Keratinocyte (primary cell): ENCODE data around the gene WDR17. TPM values are rescaled to one million over a fixed set of nuclear protein-coding genes. Genes with fewer than 3 reads are reported as not detected.

Experiments used
- DNase-seq: peaks from one replicate; pipeline ENCODE4 v3.0.0-alpha.2; 2011; ENCODE audit warnings: low read depth, missing footprints, low spot score
- FAIRE-seq: peaks from 2 replicates; lab custom pipeline; 2011; peaks lifted over from hg19 to GRCh38; lab: Jason Lieb, UNC
- H2AFZ ChIP-seq: 2 replicates; pipeline ENCODE4 v1.6.0; 2012; ENCODE audit warnings: low read length, control low read depth, inconsistent platforms; ENCODE audit not compliant: control insufficient read depth
- H3K27ac ChIP-seq: 2 replicates; pipeline ENCODE4 v1.5.1; 2011; ENCODE audit warnings: low read length; ENCODE audit not compliant: control insufficient read depth, insufficient read depth
- H3K27me3 ChIP-seq: 3 replicates; pipeline ENCODE4 v1.6.0; 2011; ENCODE audit warnings: low read length; ENCODE audit not compliant: control insufficient read depth, insufficient read depth; ENCODE audit errors: extremely low read depth
- H3K36me3 ChIP-seq, 2 experiments: 2 replicates in 1 of 2; 3 replicates in 1 of 2; pipeline ENCODE4 v1.5.1; 2011; ENCODE audit warnings: low read length in 2 of 2, mild to moderate bottlenecking in 1 of 2; ENCODE audit not compliant: control insufficient read depth in 2 of 2, insufficient read depth in 2 of 2; ENCODE audit errors: extremely low read depth in 1 of 2
- H3K4me1 ChIP-seq: 3 replicates; pipeline ENCODE4 v1.5.1; 2011; ENCODE audit warnings: low read length; ENCODE audit not compliant: control insufficient read depth, insufficient read depth; ENCODE audit errors: extremely low read depth
- H3K4me2 ChIP-seq: 3 replicates; pipeline ENCODE4 v1.6.0; 2011; ENCODE audit warnings: low read depth, low read length; ENCODE audit not compliant: control insufficient read depth, insufficient read depth; ENCODE audit errors: extremely low read depth
- H3K4me3 ChIP-seq, 3 experiments: fragments of 200-600 bp in 1 of 3; sonication (generic) in 1 of 3; 2 replicates in 2 of 3; 3 replicates in 1 of 3; pipeline ENCODE4 v1.5.1; 2011 to 2016; ENCODE audit warnings: low read length in 3 of 3, mild to moderate bottlenecking in 3 of 3, control low read depth in 2 of 3, inconsistent platforms in 1 of 3, low read depth in 1 of 3, mixed read lengths in 1 of 3, mixed run types in 1 of 3, moderate library complexity in 1 of 3; ENCODE audit not compliant: control insufficient read depth in 2 of 3, insufficient read depth in 2 of 3; ENCODE audit errors: extremely low read depth in 1 of 3
- H3K79me2 ChIP-seq: 2 replicates; pipeline ENCODE4 v1.6.0; 2012; ENCODE audit warnings: low read length; ENCODE audit not compliant: control insufficient read depth, insufficient read depth
- H3K9ac ChIP-seq: 3 replicates; pipeline ENCODE4 v1.6.0; 2011; ENCODE audit warnings: low read length; ENCODE audit not compliant: control insufficient read depth, insufficient read depth; ENCODE audit errors: extremely low read depth
- H3K9me1 ChIP-seq: 3 replicates; pipeline ENCODE4 v1.6.0; 2011; ENCODE audit warnings: low read length; ENCODE audit not compliant: control insufficient read depth, insufficient read depth; ENCODE audit errors: extremely low read depth
- H3K9me3 ChIP-seq: 2 replicates; pipeline ENCODE4 v1.5.1; 2012; ENCODE audit warnings: low read depth, low read length; ENCODE audit not compliant: control insufficient read depth
- H4K20me1 ChIP-seq: 3 replicates; pipeline ENCODE4 v1.6.0; 2011; ENCODE audit warnings: low read length; ENCODE audit not compliant: control insufficient read depth, insufficient read depth; ENCODE audit errors: extremely low read depth
- CTCF ChIP-seq, 3 experiments: IDR thresholded peaks in 1 of 3; conservative IDR thresholded peaks in 1 of 3; optimal IDR thresholded peaks in 1 of 3; 2 replicates in 2 of 3; 3 replicates in 1 of 3; pipeline versions ENCODE3 to v1.5.1; 2011; ENCODE audit warnings: low read length in 3 of 3, mild to moderate bottlenecking in 3 of 3, moderate library complexity in 2 of 3, control low read depth in 1 of 3, inconsistent platforms in 1 of 3; ENCODE audit not compliant: insufficient read depth in 2 of 3; ENCODE audit errors: extremely low read depth in 1 of 3
- EZH2 ChIP-seq: IDR thresholded peaks from one replicate; pipeline ENCODE4 v1.6.1; 2012; ENCODE audit warnings: inconsistent platforms, mild to moderate bottlenecking, low read length, moderate library complexity
- dilution Hi-C: fragments of 300-500 bp; cut with MboI; formaldehyde crosslinking; loops from one replicate; pipeline ENCODE4 v1.7.0; 2020; ENCODE audit warnings: low sequenced_read_pairs; ENCODE audit not compliant: extremely low pct_ligation_motif_present
- polyA plus RNA-seq, 5 experiments: library from polyadenylated mRNA; depleted of rRNA in 3 of 5; stranded (reverse) in 3 of 5; stranded (forward) in 1 of 5; unstranded in 1 of 5; fragments of >200 nt; gene quantifications; 1 replicate in 1 of 5; 2 replicates in 3 of 5; 3 replicates in 1 of 5; pipeline versions ENCODE4 v1.2.1 to v1.2.3, GENCODE V29; 2011 to 2012; ENCODE audit warnings: missing spikeins in 2 of 5, low read depth in 1 of 5, low replicate concordance in 1 of 5

WDR17 gene
- polyA plus RNA-seq, 1 donor (not counting 4 experiments of a cell fraction or from before 2014, with no cell fraction given) = 1.1 TPM

GRCh38 chr4:176090115-176090514 is 24.5 kb downstream of the WDR17 start:
- no peaks in the 10 kb centered on the region for H3K9me3 ChIP-seq
- no peak overlapping the region for H3K27ac ChIP-seq
- H3K9me1 ChIP-seq = no peaks in the 10 kb centered on the region
- no peak for TF ChIP-seq CTCF (optimal IDR thresholded peaks at IDR 0.05 in 1 of 3, IDR thresholded peaks at IDR 0.05 in 1 of 3, conservative IDR thresholded peaks at IDR 0.05 in 1 of 3; ENCODE audit: extremely low read depth in 1 of 3, insufficient read depth in 2 of 3, low read length in 3 of 3)
- no peak for TF ChIP-seq EZH2
- dilution Hi-C loops = no loop called here
- H3K4me1 ChIP-seq = no peaks in the 10 kb centered on the region
- H4K20me1 ChIP-seq = no peaks in the 10 kb centered on the region
- H3K79me2 ChIP-seq = no peaks in the 10 kb centered on the region
- no peak overlapping the region for H3K4me3 ChIP-seq
- H3K27me3 ChIP-seq = no peaks in the 10 kb centered on the region
- H2AFZ ChIP-seq = no peak overlapping the region
- no peak for DNase-seq
- no peak overlapping the region for H3K9ac ChIP-seq
- no peaks in the 10 kb centered on the region for H3K36me3 ChIP-seq
- H3K4me2 ChIP-seq = no peak overlapping the region
- FAIRE-seq = no peak

GRCh38 chr4:176099314-176099713 is 33.7 kb downstream of the WDR17 start:
- Histone ChIP-seq H3K9me3 (no peaks in the 10 kb centered on the region), H3K79me2 (no peaks in the 10 kb centered on the region), H2AFZ (no peak overlapping the region), H3K27me3 (no peaks in the 10 kb centered on the region), H3K27ac (no peak overlapping the region), H3K9me1 (no peaks in the 10 kb centered on the region), H3K4me3 (no peak overlapping the region), H3K4me2 (no peak overlapping the region), H4K20me1 (no peaks in the 10 kb centered on the region), H3K4me1 (no peaks in the 10 kb centered on the region), H3K9ac (no peak overlapping the region), H3K36me3 (no peaks in the 10 kb centered on the region)
- no peak for DNase-seq
- no peak for FAIRE-seq
- TF ChIP-seq EZH2 (no peak), CTCF (optimal IDR thresholded peaks at IDR 0.05 in 1 of 3, IDR thresholded peaks at IDR 0.05 in 1 of 3, conservative IDR thresholded peaks at IDR 0.05 in 1 of 3; ENCODE audit: extremely low read depth in 1 of 3, insufficient read depth in 2 of 3, low read length in 3 of 3) (peak in 1 of 3 experiments; percentile 4)
- dilution Hi-C loops = no loop called here
